Type B pancreatic cell (in vitro differentiated cells): ENCODE measurements around the gene TAF13. TPM values are rescaled to one million over a fixed set of nuclear protein-coding genes. Genes with fewer than 3 reads are reported as not detected.

Experiments used
- DNase-seq: peaks from one replicate; pipeline ENCODE4 v3.0.0; 2021; ENCODE audit warnings: mixed read lengths; ENCODE audit not compliant: unreplicated experiment; ENCODE audit errors: extremely low spot score
- H3K27ac Mint-ChIP-seq: 2 replicates; pipeline ENCODE4 v1.8.0; 2021; ENCODE audit warnings: mild to moderate bottlenecking, mixed read lengths
- H3K27me3 Mint-ChIP-seq: 2 replicates; pipeline ENCODE4 v1.8.0; 2021; ENCODE audit warnings: mixed read lengths
- H3K36me3 Mint-ChIP-seq: 2 replicates; pipeline ENCODE4 v1.8.0; 2021; ENCODE audit warnings: mixed read lengths
- H3K4me1 Mint-ChIP-seq: one replicate; pipeline ENCODE4 v1.8.0; 2021; ENCODE audit warnings: mixed read lengths; ENCODE audit not compliant: unreplicated experiment
- H3K4me3 Mint-ChIP-seq: 2 replicates; pipeline ENCODE4 v1.8.0; 2021; ENCODE audit warnings: mild to moderate bottlenecking, mixed read lengths
- H3K9me3 Mint-ChIP-seq: 2 replicates; pipeline ENCODE4 v1.8.0; 2021; ENCODE audit warnings: mixed read lengths
- CTCF ChIP-seq: fragments of 200-600 bp; sonication (generic); conservative IDR thresholded peaks from 2 replicates; pipeline ENCODE4 v1.5.0; 2021; ENCODE audit warnings: antibody characterized with exemption, mild to moderate bottlenecking
- total RNA-seq: library from RNA; stranded (reverse); gene quantifications from 2 replicates; pipeline ENCODE4 v1.2.1, GENCODE V29; 2021; ENCODE audit warnings: low replicate concordance

The TAF13 gene
- total RNA-seq, 1 donor from 2014 or later = 30.0 TPM

DNA sequence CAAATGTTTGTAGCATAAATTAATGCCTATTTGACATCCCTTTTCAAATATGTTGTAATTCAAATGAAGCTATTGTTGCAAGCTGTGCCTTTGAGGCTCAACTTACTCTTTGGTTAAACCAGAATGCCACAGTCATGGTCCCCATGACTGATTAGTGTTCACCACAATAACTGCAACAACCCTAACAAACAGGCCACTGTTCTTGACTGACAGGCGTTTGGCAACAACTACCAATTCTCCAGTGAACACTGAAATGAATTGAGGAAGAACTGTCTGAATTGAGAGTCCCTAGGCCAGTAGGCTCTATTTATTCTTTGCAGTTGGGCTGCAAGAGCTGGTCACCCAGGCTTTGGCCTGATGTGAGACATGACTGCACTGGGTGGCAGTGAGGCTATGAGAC, 8.1 kb upstream of the TAF13 start:
- Mint-ChIP-seq H3K27me3 (no peaks in the 10 kb centered on the region), H3K9me3 (no peaks in the 10 kb centered on the region), H3K36me3 (no peaks in the 10 kb centered on the region), H3K4me1 (no peaks in the 10 kb centered on the region), H3K27ac (peak overlapping the region; percentile 62), H3K4me3 (no peak overlapping the region)
- no peak for TF ChIP-seq CTCF
- no peak for DNase-seq

DNA sequence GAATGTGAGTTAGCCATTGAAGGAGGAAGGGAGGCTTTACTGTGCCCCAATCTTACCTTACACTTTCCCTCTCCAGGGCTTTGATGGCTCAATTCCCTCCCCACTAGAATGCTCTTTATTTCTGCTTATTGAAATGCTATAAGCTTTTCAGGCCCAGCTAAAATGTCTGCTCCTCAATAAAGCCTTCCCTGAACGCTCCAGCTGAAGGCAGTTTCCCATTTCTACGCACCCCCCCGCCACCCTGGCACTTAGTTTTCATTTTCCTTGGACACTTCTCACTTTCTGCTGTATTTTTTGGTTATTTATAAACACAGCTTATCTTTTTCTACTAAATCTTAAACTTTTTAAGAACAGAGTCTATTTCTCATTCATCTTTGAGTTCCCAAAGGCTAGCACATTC, 7.7 kb upstream of the TAF13 start:
- no peaks in the 10 kb centered on the region for H3K27me3 Mint-ChIP-seq
- H3K4me3 Mint-ChIP-seq = no peak overlapping the region
- H3K9me3 Mint-ChIP-seq = no peaks in the 10 kb centered on the region
- H3K4me1 Mint-ChIP-seq = no peaks in the 10 kb centered on the region
- peak overlapping the region; percentile 62 for H3K27ac Mint-ChIP-seq
- H3K36me3 Mint-ChIP-seq = no peaks in the 10 kb centered on the region
- no peak for DNase-seq
- TF ChIP-seq CTCF = no peak

- H3K36me3 Mint-ChIP-seq = peaks cover 3% of the 10 kb centered on the region
- peaks cover 7% of the 10 kb centered on the region for H3K4me1 Mint-ChIP-seq
- TF ChIP-seq CTCF = no peak
- no peak overlapping the region for H3K4me3 Mint-ChIP-seq
- H3K9me3 Mint-ChIP-seq = no peaks in the 10 kb centered on the region
- peak overlapping the region; percentile 51 for H3K27ac Mint-ChIP-seq
- no peaks in the 10 kb centered on the region for H3K27me3 Mint-ChIP-seq
- DNase-seq = no peak
Observed at GRCh38 chr1:109080441-109081082, 4.8 kb upstream of the TAF13 start.

- H3K9me3 Mint-ChIP-seq = no peaks in the 10 kb centered on the region
- H3K4me1 Mint-ChIP-seq = peaks cover 13% of the 10 kb centered on the region
- no peak overlapping the region for H3K4me3 Mint-ChIP-seq
- H3K27ac Mint-ChIP-seq = no peak overlapping the region
- no peak for TF ChIP-seq CTCF
- H3K27me3 Mint-ChIP-seq = no peaks in the 10 kb centered on the region
- no peak for DNase-seq
- peaks cover 4% of the 10 kb centered on the region for H3K36me3 Mint-ChIP-seq
Observed at GRCh38 chr1:109079240-109079622, 3.4 kb upstream of the TAF13 start.

DNA sequence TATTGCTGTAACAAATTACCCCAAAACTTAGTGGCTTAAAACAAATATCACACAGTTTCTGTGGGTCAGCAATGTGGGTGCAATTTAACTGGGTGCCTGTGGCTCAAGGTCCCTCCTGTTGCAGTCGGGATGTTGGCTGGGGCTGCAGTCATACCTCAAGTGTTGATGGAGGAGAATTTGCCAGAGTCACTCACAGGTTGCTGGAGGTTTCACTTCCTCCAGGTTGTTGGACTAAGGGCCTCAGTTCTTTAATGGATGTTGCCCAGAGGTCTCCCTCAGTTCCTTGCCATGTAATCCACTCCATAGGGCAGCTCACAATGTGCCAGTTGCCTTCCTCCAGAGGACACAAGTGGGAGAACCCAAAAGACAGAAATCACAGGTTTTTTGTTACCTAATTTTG, 2.5 kb upstream of the TAF13 start:
- Mint-ChIP-seq H3K4me1 (peaks cover 13% of the 10 kb centered on the region), H3K27me3 (no peaks in the 10 kb centered on the region), H3K4me3 (no peak overlapping the region), H3K36me3 (peaks cover 4% of the 10 kb centered on the region), H3K9me3 (no peaks in the 10 kb centered on the region), H3K27ac (no peak overlapping the region)
- TF ChIP-seq CTCF = no peak
- DNase-seq = no peak

GRCh38 chr1:109069294-109069693, 6.5 kb downstream of the TAF13 start:
- Mint-ChIP-seq H3K4me3 (no peak overlapping the region), H3K27me3 (no peaks in the 10 kb centered on the region), H3K9me3 (no peaks in the 10 kb centered on the region), H3K36me3 (peaks cover 16% of the 10 kb centered on the region), H3K27ac (no peak overlapping the region), H3K4me1 (no peaks in the 10 kb centered on the region)
- no peak for DNase-seq
- TF ChIP-seq CTCF = no peak
